Left ventricle myocardium inferior (tissue), 1 donor: ENCODE data around the gene MCF2L2. TPM values are rescaled to one million over a fixed set of nuclear protein-coding genes. Genes with fewer than 3 reads are reported as not detected.

ENCODE experiments used
- DNase-seq: peaks from one replicate; pipeline ENCODE4 v3.0.0-alpha.2; 2020
- H3K27ac ChIP-seq: fragments of 200-600 bp; replicated peaks from 2 replicates; pipeline ENCODE4 v1.8.0; 2021
- H3K27me3 ChIP-seq: fragments of 200-600 bp; 2 replicates; pipeline ENCODE4 v1.8.0; 2021; ENCODE audit warnings: low read depth
- H3K36me3 ChIP-seq: fragments of 200-600 bp; 2 replicates; pipeline ENCODE4 v1.8.0; 2021
- H3K4me1 ChIP-seq: fragments of 200-600 bp; 2 replicates; pipeline ENCODE4 v1.8.0; 2021
- H3K4me3 ChIP-seq: fragments of 200-600 bp; 2 replicates; pipeline ENCODE4 v1.8.0; 2021; ENCODE audit warnings: mild to moderate bottlenecking, moderate library complexity
- H3K9me3 ChIP-seq: fragments of 200-600 bp; replicated peaks from 2 replicates; pipeline ENCODE4 v1.8.0; 2021
- intact Hi-C: fragments of 100-400 bp; cut with micrococcal nuclease; formaldehyde crosslinking; loops from one replicate; pipeline ENCODE4 v1.11.0; 2022
- total RNA-seq: library from RNA; stranded (reverse); fragmentation: NEBNext Ultra II Directional; extraction: Animal tissue kit (Norgen Biotek cat#: 25700); gene quantifications from one replicate; pipeline ENCODE4 v1.2.1, GENCODE V29; 2021
- TF ChIP-seq, protein P1 (sequence below): fragments of 200-600 bp; IDR thresholded peaks from 2 replicates; pipeline ENCODE4 v1.8.0; 2021; ENCODE audit warnings: antibody characterized with exemption, mild to moderate bottlenecking, borderline replicate concordance
- donor health status: DM: no; HTN: yes; CAD: no; lungs with severe emphysema.

MCF2L2 gene
- total RNA-seq, 1 donor from 2014 or later: 0.91 TPM

DNA sequence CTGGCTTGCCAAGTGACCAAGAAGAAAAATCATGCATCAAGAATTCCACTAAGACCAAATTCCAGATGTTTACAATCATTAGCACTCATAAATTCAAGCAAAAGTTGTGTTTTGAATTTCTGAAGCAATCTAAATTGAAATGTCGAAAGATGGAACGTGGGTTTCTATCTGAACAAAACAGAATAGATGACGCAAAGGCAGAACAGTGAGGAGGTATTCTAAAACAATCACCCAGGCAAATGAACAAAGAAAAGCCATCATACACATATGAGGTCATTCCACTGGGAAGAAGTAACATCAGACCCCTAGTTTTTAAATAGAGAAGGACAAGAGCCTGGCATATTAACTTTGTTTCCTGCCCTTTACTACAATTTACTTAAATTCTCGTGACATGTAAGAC is 58.0 kb downstream of the MCF2L2 start:
- H3K27ac ChIP-seq: no peak overlapping the region
- no peaks in the 10 kb centered on the region for H3K36me3 ChIP-seq
- no peaks in the 10 kb centered on the region for H3K9me3 ChIP-seq
- no peaks in the 10 kb centered on the region for H3K27me3 ChIP-seq
- intact Hi-C loops: no loop called here
- DNase-seq: no peak
- TF ChIP-seq, protein P1, sequence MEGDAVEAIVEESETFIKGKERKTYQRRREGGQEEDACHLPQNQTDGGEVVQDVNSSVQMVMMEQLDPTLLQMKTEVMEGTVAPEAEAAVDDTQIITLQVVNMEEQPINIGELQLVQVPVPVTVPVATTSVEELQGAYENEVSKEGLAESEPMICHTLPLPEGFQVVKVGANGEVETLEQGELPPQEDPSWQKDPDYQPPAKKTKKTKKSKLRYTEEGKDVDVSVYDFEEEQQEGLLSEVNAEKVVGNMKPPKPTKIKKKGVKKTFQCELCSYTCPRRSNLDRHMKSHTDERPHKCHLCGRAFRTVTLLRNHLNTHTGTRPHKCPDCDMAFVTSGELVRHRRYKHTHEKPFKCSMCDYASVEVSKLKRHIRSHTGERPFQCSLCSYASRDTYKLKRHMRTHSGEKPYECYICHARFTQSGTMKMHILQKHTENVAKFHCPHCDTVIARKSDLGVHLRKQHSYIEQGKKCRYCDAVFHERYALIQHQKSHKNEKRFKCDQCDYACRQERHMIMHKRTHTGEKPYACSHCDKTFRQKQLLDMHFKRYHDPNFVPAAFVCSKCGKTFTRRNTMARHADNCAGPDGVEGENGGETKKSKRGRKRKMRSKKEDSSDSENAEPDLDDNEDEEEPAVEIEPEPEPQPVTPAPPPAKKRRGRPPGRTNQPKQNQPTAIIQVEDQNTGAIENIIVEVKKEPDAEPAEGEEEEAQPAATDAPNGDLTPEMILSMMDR: no peak
- H3K4me1 ChIP-seq: no peaks in the 10 kb centered on the region
- no peak overlapping the region for H3K4me3 ChIP-seq

DNA sequence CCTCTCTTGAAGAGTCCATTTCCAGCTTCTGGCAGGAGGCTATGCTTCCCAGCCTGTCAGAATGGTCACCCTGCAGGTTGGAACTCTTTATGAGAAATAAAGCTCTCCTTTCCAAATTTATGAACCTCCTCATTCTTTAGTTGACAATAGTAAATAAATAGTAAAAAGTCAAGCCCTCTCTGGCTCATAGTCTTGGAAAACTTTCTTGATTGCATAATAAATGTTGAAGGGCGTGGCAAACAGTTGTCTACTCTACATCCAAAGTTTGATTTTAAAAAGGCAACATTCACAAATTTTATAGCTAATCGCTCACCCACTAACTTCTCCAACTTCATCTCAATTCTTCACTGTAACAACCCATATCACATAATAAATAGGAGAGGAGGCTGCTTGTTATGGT is 58.8 kb downstream of the MCF2L2 start:
- Histone ChIP-seq H3K36me3 (no peaks in the 10 kb centered on the region), H3K27me3 (no peaks in the 10 kb centered on the region), H3K4me3 (no peak overlapping the region), H3K27ac (no peak overlapping the region), H3K4me1 (no peaks in the 10 kb centered on the region), H3K9me3 (no peaks in the 10 kb centered on the region)
- TF ChIP-seq, protein P1: no peak
- intact Hi-C loops: no loop called here
- no peak for DNase-seq

DNA sequence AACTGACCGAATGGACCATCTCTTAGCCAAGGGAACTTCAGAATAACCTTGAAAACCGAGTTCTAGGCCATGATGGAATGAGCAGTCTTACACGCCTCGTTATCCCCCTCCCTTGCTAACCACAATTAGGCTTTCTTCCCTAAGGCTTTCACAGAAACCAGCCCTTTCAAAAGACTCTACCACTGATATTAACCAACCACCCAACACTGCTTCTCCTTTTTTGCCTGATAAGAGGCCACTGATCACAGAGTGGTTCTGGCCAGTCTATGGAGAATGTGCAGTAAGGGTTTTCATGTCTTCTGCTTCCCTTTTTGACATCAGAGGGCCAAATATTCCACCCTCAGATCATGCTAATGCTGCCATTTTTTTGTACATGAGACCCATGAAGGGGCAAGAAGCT is 59.3 kb downstream of the MCF2L2 start:
- H3K4me3 ChIP-seq: no peak overlapping the region
- H3K36me3 ChIP-seq: no peaks in the 10 kb centered on the region
- no peak overlapping the region for H3K27ac ChIP-seq
- no peak for DNase-seq
- TF ChIP-seq, protein P1: no peak
- no peaks in the 10 kb centered on the region for H3K27me3 ChIP-seq
- no peaks in the 10 kb centered on the region for H3K4me1 ChIP-seq
- intact Hi-C loops: no loop called here
- H3K9me3 ChIP-seq: no peaks in the 10 kb centered on the region

DNA sequence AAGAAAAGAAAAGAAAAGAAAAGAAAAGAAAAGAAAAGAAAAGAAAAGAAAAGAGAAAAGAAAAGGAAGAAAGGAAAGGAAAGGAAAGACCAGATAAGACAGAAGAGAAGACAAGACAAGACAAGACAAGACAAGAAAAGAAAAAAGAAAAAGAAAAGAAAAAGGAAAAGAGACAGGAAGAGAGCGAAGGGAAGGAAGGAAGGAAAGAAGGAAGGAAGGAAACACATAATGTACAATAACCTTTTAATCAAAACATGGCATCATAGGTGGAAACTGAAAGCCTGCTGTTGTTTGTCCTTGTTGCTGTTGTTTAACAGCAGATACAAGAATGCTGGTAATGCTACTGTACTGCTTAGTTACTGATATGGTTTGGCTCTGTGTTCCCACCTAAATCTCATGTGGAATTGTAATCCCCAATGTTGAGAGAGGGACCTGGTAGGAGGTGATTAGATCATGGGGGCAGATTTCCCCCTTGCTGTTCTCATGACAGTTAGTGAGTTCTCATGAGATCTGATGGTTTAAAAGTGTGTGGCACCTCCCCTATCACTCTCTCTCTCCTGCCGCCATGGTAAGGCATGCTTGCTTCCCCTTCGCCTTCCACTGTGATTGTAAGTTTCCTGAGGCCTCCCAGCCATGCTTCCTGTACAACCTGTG is 67.3 kb downstream of the MCF2L2 start:
- no peaks in the 10 kb centered on the region for H3K36me3 ChIP-seq
- no peaks in the 10 kb centered on the region for H3K27me3 ChIP-seq
- DNase-seq: no peak
- TF ChIP-seq, protein P1: no peak
- H3K4me1 ChIP-seq: no peaks in the 10 kb centered on the region
- no peak overlapping the region for H3K27ac ChIP-seq
- H3K4me3 ChIP-seq: no peak overlapping the region
- H3K9me3 ChIP-seq: no peaks in the 10 kb centered on the region
- intact Hi-C loops: no loop called here

DNA sequence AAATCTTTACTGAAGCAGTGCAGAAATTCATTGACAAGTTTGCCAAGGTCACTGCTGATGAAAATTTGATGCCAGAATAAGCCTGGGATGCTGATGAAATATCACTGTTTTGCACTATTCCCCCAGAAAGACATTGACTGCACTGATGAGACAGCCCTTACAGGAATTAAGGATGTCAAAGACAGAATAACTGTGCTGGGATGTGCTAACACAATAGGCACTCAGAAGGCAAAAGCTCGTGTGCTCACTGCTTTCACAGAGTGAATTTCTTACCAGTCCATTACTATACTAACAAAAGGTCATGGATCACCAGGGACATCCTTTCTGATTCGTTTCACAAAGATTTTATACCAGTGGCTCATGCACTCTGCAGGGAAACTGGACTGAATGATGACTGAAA is 69.4 kb downstream of the MCF2L2 start:
- intact Hi-C loops: no loop called here
- Histone ChIP-seq H3K9me3 (no peaks in the 10 kb centered on the region), H3K36me3 (no peaks in the 10 kb centered on the region), H3K27ac (no peak overlapping the region), H3K27me3 (no peaks in the 10 kb centered on the region), H3K4me1 (no peaks in the 10 kb centered on the region), H3K4me3 (no peak overlapping the region)
- TF ChIP-seq, protein P1: no peak
- no peak for DNase-seq
